ENCODE results near the gene SLC26A5.

SLC26A5 gene

GRCh38 chr7:103432712-103433111, 13.3 kb downstream of the SLC26A5 start:
- DNase-seq (ENCODE audit: low spot score) = peak; percentile 23
- in situ Hi-C loops (cut with MboI; ENCODE audit: low pct_unique_long_range_greater_than_20kb, low sequenced_read_pairs, unreplicated experiment) = no loop called here
- TF ChIP-seq CTCF (IDR thresholded peaks at IDR 0.05; ENCODE audit: extremely low read depth, insufficient read depth, missing control alignments) = no peak

GRCh38 chr7:103425177-103425576, 20.8 kb downstream of the SLC26A5 start:
- no peak for TF ChIP-seq CTCF (IDR thresholded peaks at IDR 0.05; ENCODE audit: extremely low read depth, insufficient read depth, missing control alignments)
- no peak for DNase-seq (ENCODE audit: low spot score)
- in situ Hi-C loops (cut with MboI; ENCODE audit: low pct_unique_long_range_greater_than_20kb, low sequenced_read_pairs, unreplicated experiment) = loop anchor here (10.0 kb wide), 1 partner anchor 130 kb away; the partner anchor contains the start of gene PMPCB

- no peak for DNase-seq (ENCODE audit: low spot score)
- in situ Hi-C loops (cut with MboI; ENCODE audit: low pct_unique_long_range_greater_than_20kb, low sequenced_read_pairs, unreplicated experiment) = loop anchor here (10.0 kb wide), 1 partner anchor 129 kb away; the partner anchor contains the start of gene PMPCB
- no peak for TF ChIP-seq CTCF (IDR thresholded peaks at IDR 0.05; ENCODE audit: extremely low read depth, insufficient read depth, missing control alignments)
Observed at GRCh38 chr7:103423467-103424179, 22.4 kb downstream of the SLC26A5 start.

- no peak for TF ChIP-seq CTCF (IDR thresholded peaks at IDR 0.05; ENCODE audit: extremely low read depth, insufficient read depth, missing control alignments)
- no peak for DNase-seq (ENCODE audit: low spot score)
- in situ Hi-C loops (cut with MboI; ENCODE audit: low pct_unique_long_range_greater_than_20kb, low sequenced_read_pairs, unreplicated experiment) = loop anchor here (10.0 kb wide), 1 partner anchor 126 kb away; the partner anchor contains the start of gene PMPCB
Observed at GRCh38 chr7:103420857-103421384, 25.1 kb downstream of the SLC26A5 start.

GRCh38 chr7:103418241-103418640, 27.8 kb downstream of the SLC26A5 start:
- no peak for TF ChIP-seq CTCF (IDR thresholded peaks at IDR 0.05; ENCODE audit: extremely low read depth, insufficient read depth, missing control alignments)
- no peak for DNase-seq (ENCODE audit: low spot score)

GRCh38 chr7:103413407-103413806, 32.6 kb downstream of the SLC26A5 start:
- TF ChIP-seq CTCF (IDR thresholded peaks at IDR 0.05; ENCODE audit: extremely low read depth, insufficient read depth, missing control alignments) = no peak
- DNase-seq (ENCODE audit: low spot score) = no peak
- in situ Hi-C loops (cut with MboI; ENCODE audit: low pct_unique_long_range_greater_than_20kb, low sequenced_read_pairs, unreplicated experiment) = no loop called here

More at GRCh38 chr7:103418241-103418640, 27.8 kb downstream of the SLC26A5 start:
- in situ Hi-C loops (cut with MboI; ENCODE audit: low pct_unique_long_range_greater_than_20kb, low sequenced_read_pairs, unreplicated experiment) = no loop called here

All from GM13977 (cell line).